Smooth muscle cell (in vitro differentiated cells): ENCODE data around the gene RBM33. TPM values are rescaled to one million over a fixed set of nuclear protein-coding genes. Genes with fewer than 3 reads are reported as not detected.

Source experiments
- DNase-seq: peaks from one replicate; lab custom pipeline; 2025; ENCODE audit not compliant: unreplicated experiment; lab: John Stamatoyannopoulos, UW
- H2AFZ ChIP-seq: fragments of 200-600 bp; sonication (generic); 2 replicates; pipeline ENCODE4 v1.6.0; 2016; ENCODE audit warnings: antibody characterized with exemption, low read depth, mild to moderate bottlenecking
- H3F3A ChIP-seq: fragments of 200-600 bp; sonication (generic); 2 replicates; pipeline ENCODE4 v1.6.0; 2017; ENCODE audit warnings: antibody characterized with exemption, low read depth
- H3K27ac ChIP-seq: fragments of 200-600 bp; sonication (generic); 2 replicates; pipeline ENCODE4 v1.5.1; 2016; ENCODE audit warnings: low read depth, mild to moderate bottlenecking
- H3K27me3 ChIP-seq: fragments of 200-600 bp; sonication (generic); 2 replicates; pipeline ENCODE4 v1.6.1; 2016; ENCODE audit warnings: low read depth, mild to moderate bottlenecking
- H3K36me3 ChIP-seq: fragments of 200-600 bp; sonication (generic); 2 replicates; pipeline ENCODE4 v1.5.1; 2016; ENCODE audit warnings: low read depth
- H3K4me1 ChIP-seq: fragments of 200-600 bp; sonication (generic); 2 replicates; pipeline ENCODE4 v1.5.1; 2016; ENCODE audit warnings: low read depth
- H3K4me2 ChIP-seq: fragments of 200-600 bp; sonication (generic); 2 replicates; pipeline ENCODE4 v1.6.0; 2016; ENCODE audit warnings: mild to moderate bottlenecking
- H3K4me3 ChIP-seq: fragments of 200-600 bp; sonication (generic); 2 replicates; pipeline ENCODE4 v1.5.1; 2016; ENCODE audit warnings: mild to moderate bottlenecking
- H3K79me2 ChIP-seq: fragments of 200-600 bp; sonication (generic); 2 replicates; pipeline ENCODE4 v1.6.0; 2016; ENCODE audit warnings: low read depth, mild to moderate bottlenecking
- H3K9ac ChIP-seq: fragments of 200-600 bp; sonication (generic); 2 replicates; pipeline ENCODE4 v1.6.0; 2016; ENCODE audit warnings: low read depth
- H3K9me3 ChIP-seq: fragments of 200-600 bp; sonication (generic); replicated peaks from 2 replicates; pipeline ENCODE4 v1.5.1; 2016; ENCODE audit warnings: low read depth
- H4K20me1 ChIP-seq: fragments of 200-600 bp; sonication (generic); 2 replicates; pipeline ENCODE4 v1.6.0; 2016; ENCODE audit warnings: low read depth
- CTCF ChIP-seq: fragments of 200-600 bp; sonication (generic); IDR thresholded peaks from 2 replicates; pipeline ENCODE4 v1.5.1; 2017; ENCODE audit warnings: borderline replicate concordance, mild to moderate bottlenecking, antibody characterized with exemption; ENCODE audit not compliant: insufficient read depth, poor library complexity, severe bottlenecking
- WGBS: methylation state at CpG from one replicate; pipeline ENCODE4 v1.1.7; 2016; ENCODE audit warnings: low lambda C conversion rate; 5-methylcytosine and 5-hydroxymethylcytosine counted together
- polyA plus RNA-seq: library from polyadenylated mRNA; unstranded; fragments of >200 nt; fragmentation: Nextera tagmentation; extraction: Ambion mirVana; gene quantifications from 2 replicates; pipeline ENCODE4 v1.2.1, GENCODE V29; 2016
- total RNA-seq: library from RNA; depleted of rRNA; stranded (reverse); fragments of >200 nt; gene quantifications from 2 replicates; pipeline ENCODE4 v1.2.3, GENCODE V29; 2014

Gene RBM33
- total and polyA plus RNA-seq, 2 experiments from 2014 or later: 22.5 to 25.3 TPM

- TF ChIP-seq CTCF: no peak
- Histone ChIP-seq H3K36me3 (no peaks in the 10 kb centered on the region), H3K27ac (peak overlapping the region; percentile 97), H3K79me2 (peaks cover 61% of the 10 kb centered on the region), H3K9me3 (peaks cover 5% of the 10 kb centered on the region), H3K4me3 (peak overlapping the region; percentile 100), H3K4me1 (peaks cover 11% of the 10 kb centered on the region), H3K27me3 (no peaks in the 10 kb centered on the region), H3F3A (no peaks in the 10 kb centered on the region), H2AFZ (no peak overlapping the region), H4K20me1 (peaks cover 50% of the 10 kb centered on the region), H3K9ac (peak overlapping the region; percentile 99), H3K4me2 (peak overlapping the region; percentile 96)
- WGBS: 45% methylated on average over 7 of the region's 7 CpGs
- DNase-seq: no peak
These were observed 1.2 kb downstream of the RBM33 start for GRCh38 chr7:155645662-155646061.

- Histone ChIP-seq H3K27ac (no peak overlapping the region), H3K4me1 (peaks cover 11% of the 10 kb centered on the region), H3K9me3 (peaks cover 5% of the 10 kb centered on the region), H3K9ac (no peak overlapping the region), H2AFZ (no peak overlapping the region), H3K36me3 (no peaks in the 10 kb centered on the region), H3K79me2 (peaks cover 71% of the 10 kb centered on the region), H3K4me2 (peak overlapping the region; percentile 96), H3F3A (no peaks in the 10 kb centered on the region), H4K20me1 (peaks cover 60% of the 10 kb centered on the region), H3K4me3 (peak overlapping the region; percentile 100), H3K27me3 (no peaks in the 10 kb centered on the region)
- TF ChIP-seq CTCF: no peak
- 92% methylated on average over 7 of the region's 7 CpGs for WGBS
- DNase-seq: no peak
These were observed 2.2 kb downstream of the RBM33 start for GRCh38 chr7:155646669-155647068.

GRCh38 chr7:155647302-155647701 lies 2.8 kb downstream of the RBM33 start:
- DNase-seq: no peak
- Histone ChIP-seq H3K4me2 (no peak overlapping the region), H3K9me3 (peaks cover 5% of the 10 kb centered on the region), H3K36me3 (no peaks in the 10 kb centered on the region), H3K79me2 (peaks cover 78% of the 10 kb centered on the region), H2AFZ (no peak overlapping the region), H3F3A (no peaks in the 10 kb centered on the region), H3K27me3 (no peaks in the 10 kb centered on the region), H4K20me1 (peaks cover 66% of the 10 kb centered on the region), H3K4me3 (peak overlapping the region; percentile 100), H3K9ac (no peak overlapping the region), H3K4me1 (peaks cover 11% of the 10 kb centered on the region), H3K27ac (no peak overlapping the region)
- WGBS: 78% methylated on average over 5 of the region's 5 CpGs
- TF ChIP-seq CTCF: no peak

- TF ChIP-seq CTCF: no peak
- H3K4me2 ChIP-seq: no peak overlapping the region
- no peak for DNase-seq
These were observed 3.3 kb downstream of the RBM33 start for GRCh38 chr7:155647734-155648133.

More at GRCh38 chr7:155647734-155648133, 3.3 kb downstream of the RBM33 start:
- H3K27ac ChIP-seq: no peak overlapping the region
- peaks cover 11% of the 10 kb centered on the region for H3K4me1 ChIP-seq
- peaks cover 70% of the 10 kb centered on the region for H4K20me1 ChIP-seq
- H2AFZ ChIP-seq: no peak overlapping the region
- H3K36me3 ChIP-seq: no peaks in the 10 kb centered on the region
- peaks cover 82% of the 10 kb centered on the region for H3K79me2 ChIP-seq
- no peak overlapping the region for H3K4me3 ChIP-seq
- 100% methylated on average over 2 of the region's 2 CpGs for WGBS
- H3K9ac ChIP-seq: no peak overlapping the region
- H3F3A ChIP-seq: no peaks in the 10 kb centered on the region
- peaks cover 5% of the 10 kb centered on the region for H3K9me3 ChIP-seq
- no peaks in the 10 kb centered on the region for H3K27me3 ChIP-seq
